SK-N-SH (cell line): ENCODE results near the gene METTL24.

Source experiments
- CHD2 ChIP-seq: fragments of 150-350 bp; IDR thresholded peaks from 2 replicates; pipeline ENCODE4 v1.6.1; 2018; ENCODE audit warnings: low read length; ENCODE audit not compliant: partially characterized antibody
- CTCF ChIP-seq: fragments of 200-600 bp; sonication (generic); IDR thresholded peaks from 2 replicates; pipeline ENCODE4 v1.6.1; 2017; ENCODE audit warnings: antibody characterized with exemption, mild to moderate bottlenecking, moderate library complexity
- POLR2AphosphoS5 ChIP-seq: IDR thresholded peaks from 2 replicates; pipeline ENCODE4 v1.6.1; 2012; ENCODE audit warnings: low read depth, low read length

DNA sequence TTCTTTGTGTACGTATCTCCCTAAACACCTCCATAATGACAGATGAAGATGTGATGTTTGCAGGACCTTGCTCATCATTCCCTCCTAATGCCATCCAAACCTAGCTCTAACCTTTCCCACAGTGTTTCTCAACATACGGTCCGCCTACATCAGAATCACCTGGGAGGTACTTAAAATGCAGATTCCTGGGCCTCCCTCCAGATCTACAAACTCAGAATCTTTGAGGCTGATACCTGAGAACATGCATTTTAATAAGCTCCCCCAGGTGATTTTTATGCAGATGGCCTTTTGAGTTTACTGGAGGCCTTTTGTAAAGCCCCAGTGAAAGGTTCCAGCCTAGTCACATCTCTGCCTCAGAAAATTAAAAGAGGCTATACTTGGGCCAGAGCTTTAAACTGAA, 40.5 kb downstream of the METTL24 start:
- TF ChIP-seq POLR2AphosphoS5 = no peak
- no peak for TF ChIP-seq CTCF
- no peak for TF ChIP-seq CHD2
